ENCODE measurements around the gene PRSS2. TPM values are rescaled to one million over a fixed set of nuclear protein-coding genes. Genes with fewer than 3 reads are reported as not detected.

Gene PRSS2
- total RNA-seq = not detected

DNA sequence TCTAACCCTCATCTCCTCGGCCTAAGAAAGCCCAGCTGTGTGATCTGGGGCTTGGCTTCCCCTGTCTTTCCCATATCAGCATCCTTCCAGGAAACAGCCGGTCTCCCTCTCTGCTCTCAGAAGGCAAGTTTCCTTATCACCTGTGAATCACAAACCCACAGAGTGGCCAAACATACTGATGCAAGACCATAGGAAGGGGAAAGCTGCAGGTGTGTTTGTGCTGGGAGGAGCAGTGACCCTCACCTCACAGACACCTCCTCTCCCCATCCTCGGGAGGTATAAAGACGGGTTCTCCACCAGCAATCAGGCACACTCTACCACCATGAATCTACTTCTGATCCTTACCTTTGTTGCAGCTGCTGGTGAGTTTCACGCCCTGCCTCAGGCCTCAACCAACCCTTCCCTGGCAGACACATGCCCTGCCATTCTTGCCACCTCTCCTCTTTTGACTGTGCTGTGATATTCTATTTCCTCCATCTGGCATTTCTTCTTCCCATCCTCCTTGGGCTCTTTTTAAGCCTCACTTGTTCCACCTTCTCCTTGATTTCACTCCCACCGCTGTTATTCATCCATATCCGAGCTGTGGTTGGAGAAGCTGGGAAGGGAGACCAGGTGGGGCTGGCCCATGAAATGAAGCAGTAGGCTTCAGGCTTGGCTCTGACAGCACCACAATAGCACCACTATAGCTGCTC lies at the start of gene PRSS2:
Gene PRSS2 (plus strand): TSS at position 310 of the 692 bp plus-strand sequence. CDS start 13 bp downstream, at position 323.

DNA sequence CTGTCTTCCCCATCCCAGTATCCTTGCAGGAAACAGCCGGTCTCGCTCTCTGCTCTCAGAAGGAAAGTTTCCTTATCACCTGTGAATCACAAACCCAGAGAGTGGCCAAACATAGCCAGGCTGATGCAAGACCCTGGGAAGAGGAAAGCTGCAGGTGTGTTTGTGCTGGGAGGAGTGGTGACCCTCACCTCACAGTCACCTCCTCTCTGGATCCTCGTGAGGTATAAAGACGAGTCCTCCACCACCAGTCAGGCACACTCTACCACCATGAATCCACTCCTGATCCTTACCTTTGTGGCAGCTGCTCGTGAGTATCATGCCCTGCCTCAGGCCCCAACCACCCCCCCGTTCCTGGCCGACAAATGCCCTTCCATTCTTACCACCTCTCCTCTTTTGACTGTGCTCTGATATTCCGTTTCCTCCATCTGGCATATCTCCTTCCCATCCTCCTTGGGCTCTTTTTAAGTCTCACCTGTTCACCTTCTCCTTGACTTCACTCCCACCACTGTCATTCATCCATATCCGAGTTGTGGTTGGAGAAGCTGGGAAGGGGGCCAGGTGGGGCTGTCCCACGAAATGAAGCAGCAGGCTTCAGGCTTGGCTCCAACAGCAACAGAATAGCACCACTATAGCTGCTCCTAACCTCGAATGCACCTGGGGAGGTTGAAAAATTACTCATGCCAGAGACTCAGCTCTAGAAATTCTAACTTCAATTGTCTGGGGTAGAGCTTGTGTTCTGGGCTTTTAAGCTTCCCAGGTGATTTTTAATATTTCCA lies 21.4 kb upstream of the PRSS2 start, which contains the start of gene PRSS1:
Gene PRSS1 (plus strand): TSS at position 255 of the 776 bp plus-strand sequence. CDS start 13 bp downstream, at position 268.

Other genes starting within 250 kb of the PRSS2 start
- not detected for gene PRSS1, start 21.5 kb upstream of the PRSS2 start, total RNA-seq
- 10 to 100 TPM; 23.6 to 24.2 TPM for gene EPHB6, start 84.1 kb downstream of the PRSS2 start, total RNA-seq
- gene TRPV6, start 114.8 kb downstream of the PRSS2 start, total RNA-seq = not detected
- not detected for gene TRPV5, start 162.8 kb downstream of the PRSS2 start, total RNA-seq
- not detected for gene LLCFC1, start 168.5 kb downstream of the PRSS2 start, total RNA-seq
- under 1 TPM; 0.17 to 0.33 TPM for gene KEL, start 191.4 kb downstream of the PRSS2 start, total RNA-seq

Measured in activated naive CD4-positive, alpha-beta T cell treated with anti-CD3 and anti-CD28 coated beads, Interleukin-2, amount 10 ng/mL, durations not matched to agents 5 hours and 36 hours (primary cell).